Stimulated activated CD4-positive, alpha-beta T cell treated with anti-CD3 and anti-CD28 coated beads, Interleukin-12 subunit alpha, Interleukin-12 subunit beta, amount 100 ng/mL, for 48 hours (primary cell): ENCODE results near the gene SLC17A2.

ENCODE experiments used
- DNase-seq, 3 donors: peaks; one replicate each; pipeline ENCODE4 v3.0.0-alpha.2; 2020; ENCODE audit warnings: low read depth in 2 of 3, low spot score in 1 of 3

SLC17A2 gene

DNA sequence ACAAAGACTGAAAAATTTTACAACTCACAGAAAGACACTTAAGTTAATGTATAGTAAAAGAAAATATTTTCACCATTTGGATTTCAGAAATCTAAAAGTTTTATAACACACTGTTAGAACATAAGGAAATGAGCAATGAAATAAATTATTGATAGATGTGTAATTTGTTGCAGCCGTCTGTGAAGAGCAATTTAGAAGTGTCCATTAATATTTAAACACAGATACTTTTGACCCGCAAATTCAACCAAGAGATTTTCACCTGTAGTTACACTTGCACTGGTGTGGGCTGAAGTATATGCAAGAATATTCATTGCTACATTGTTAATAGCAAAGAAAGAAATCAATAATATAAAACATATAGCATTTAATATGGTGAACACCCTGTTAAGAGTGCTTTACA lies 41.9 kb downstream of the SLC17A2 start:
- no peak for DNase-seq

- DNase-seq, result no peak
Observed at GRCh38 chr6:25886066-25886465, 44.4 kb downstream of the SLC17A2 start.

- DNase-seq, result no peak
Observed at GRCh38 chr6:25883991-25884390, 46.5 kb downstream of the SLC17A2 start.

GRCh38 chr6:25883536-25883935 lies 47.0 kb downstream of the SLC17A2 start:
- no peak for DNase-seq

DNA sequence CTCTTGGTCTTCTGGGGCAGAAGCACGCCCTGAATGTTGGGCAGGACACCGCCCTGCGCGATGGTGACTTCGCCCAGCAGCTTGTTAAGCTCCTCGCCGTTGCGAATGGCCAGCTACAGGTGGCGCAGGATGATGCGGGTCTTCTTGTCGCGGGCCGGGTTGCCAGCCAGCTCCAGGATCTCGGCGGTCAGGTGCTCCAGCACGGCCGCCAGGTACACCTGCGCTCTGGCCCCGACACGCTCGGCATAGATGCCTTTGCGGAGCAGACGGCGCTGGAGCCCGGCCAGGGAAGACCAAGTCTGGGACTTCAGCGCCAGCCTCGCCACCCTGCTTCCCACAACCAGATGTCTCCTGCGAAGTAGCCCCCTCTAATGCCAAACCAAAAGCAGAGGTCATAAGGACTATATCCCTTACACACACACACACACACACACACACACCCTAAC lies 48.4 kb downstream of the SLC17A2 start:
- DNase-seq, result peak; percentile 4 to 30 (median 5)

DNA sequence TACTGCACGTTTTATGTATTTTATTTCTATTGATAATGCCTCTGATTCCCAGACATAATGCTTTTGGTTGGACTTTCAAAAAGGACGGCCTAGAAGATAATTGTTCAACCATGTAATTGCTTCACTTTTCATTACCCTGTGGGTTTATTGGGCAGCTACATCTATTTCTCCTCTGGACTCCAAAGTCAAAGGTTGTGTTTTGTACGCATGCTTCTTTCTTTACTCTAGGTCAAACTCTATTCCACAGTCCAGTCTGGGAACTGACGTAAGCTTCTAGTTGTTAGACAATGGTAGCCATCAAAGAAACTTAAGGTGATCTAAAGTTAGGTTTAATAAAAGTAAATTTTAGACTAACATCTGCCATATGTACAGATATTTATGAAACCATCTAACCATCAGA lies 49.9 kb downstream of the SLC17A2 start:
- DNase-seq, result no peak

GRCh38 chr6:25878721-25879322 lies 51.7 kb downstream of the SLC17A2 start:
- DNase-seq, result no peak

DNA sequence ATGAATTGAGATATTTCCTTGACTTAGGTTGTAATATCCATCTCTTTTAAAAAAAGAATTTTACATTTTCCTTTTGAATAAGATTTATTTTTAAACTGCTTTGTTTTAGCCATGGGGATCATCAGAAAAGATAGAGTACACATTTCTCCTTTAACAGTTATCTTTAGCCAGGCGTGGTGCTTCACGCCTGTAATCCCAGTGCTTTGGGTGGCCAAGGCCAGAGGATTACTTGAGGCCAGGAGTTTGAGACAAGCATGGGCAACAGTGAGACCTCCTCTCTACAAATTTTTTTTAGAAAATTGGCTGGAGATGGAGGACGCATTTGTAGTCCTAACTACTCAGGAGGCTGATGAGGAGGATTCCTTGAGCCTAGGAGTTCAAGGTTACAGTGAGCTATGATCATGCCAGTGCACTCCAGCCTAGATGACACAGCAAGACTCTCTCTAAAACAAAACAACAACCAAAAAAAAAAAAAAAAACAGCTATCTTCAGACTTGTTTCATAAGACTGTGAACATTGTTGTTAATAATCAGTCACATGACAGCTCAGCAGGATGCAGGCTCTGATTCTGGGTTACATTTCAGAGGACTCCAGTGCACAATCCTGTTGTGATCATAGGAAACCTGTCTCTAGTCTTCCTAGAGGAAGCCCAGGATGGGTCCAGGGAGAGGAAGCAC lies 54.4 kb downstream of the SLC17A2 start:
- DNase-seq, result no peak

- no peak for DNase-seq
Observed at GRCh38 chr6:25875563-25875905, 55.0 kb downstream of the SLC17A2 start.

DNA sequence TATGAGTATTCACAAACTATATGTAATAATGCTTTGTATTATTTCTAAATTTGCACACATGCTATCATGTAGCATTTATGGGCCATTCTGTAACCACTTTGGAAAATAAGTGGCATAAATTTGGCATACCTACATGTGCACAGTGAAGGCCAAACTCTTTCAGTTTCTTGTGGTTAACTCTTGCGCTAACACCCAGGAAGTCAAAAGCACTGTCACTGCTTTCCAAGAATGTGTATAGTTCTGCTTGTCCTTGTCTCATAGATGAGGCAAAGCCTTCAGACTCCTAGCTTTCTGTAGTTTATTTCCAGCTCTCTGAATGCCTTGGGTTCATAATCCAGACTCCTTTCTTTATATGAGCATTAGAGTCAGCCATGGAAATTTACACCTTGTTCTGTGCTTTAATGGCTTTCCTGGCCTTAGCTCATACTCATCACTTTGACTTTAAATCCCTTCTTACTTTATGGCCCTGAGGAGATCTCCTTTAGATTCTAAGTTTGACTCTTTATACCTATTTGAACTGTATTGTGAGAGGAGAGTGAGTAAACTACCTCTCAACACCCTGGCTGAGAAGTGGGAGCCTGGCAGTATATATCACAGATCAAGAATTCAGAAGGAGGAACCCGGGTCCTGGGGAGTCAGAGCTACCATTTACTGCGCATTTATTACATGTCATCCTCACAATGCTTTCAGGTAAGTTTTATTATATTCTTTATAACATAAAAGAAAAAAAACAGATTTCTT lies 55.5 kb downstream of the SLC17A2 start:
- no peak for DNase-seq

GRCh38 chr6:25874118-25874517 lies 56.4 kb downstream of the SLC17A2 start, which contains the start of gene SLC17A3:
Gene SLC17A3 (minus strand): TSS chr6:25874243. CDS start chr6:25868387, 5,856 bp downstream.
- no peak for DNase-seq

DNA sequence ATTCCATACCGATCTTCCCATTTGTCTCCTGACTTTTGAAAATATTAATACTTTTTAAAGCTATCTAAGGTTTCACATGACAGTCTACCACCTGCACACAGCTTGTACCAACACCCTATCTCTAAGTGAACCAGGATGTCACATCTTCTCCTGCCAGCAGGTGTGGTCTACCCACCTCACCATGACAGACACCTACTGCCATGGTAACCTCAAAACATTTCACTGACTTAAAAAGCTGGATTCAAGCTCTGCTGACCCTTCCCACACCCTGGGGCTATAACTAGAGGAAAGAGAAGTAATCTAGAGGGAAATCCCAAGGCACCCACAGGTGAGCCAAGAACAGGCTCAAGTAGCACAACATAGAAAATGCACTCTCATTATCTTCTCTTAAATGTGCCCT lies 57.7 kb downstream of the SLC17A2 start:
- no peak for DNase-seq

DNA sequence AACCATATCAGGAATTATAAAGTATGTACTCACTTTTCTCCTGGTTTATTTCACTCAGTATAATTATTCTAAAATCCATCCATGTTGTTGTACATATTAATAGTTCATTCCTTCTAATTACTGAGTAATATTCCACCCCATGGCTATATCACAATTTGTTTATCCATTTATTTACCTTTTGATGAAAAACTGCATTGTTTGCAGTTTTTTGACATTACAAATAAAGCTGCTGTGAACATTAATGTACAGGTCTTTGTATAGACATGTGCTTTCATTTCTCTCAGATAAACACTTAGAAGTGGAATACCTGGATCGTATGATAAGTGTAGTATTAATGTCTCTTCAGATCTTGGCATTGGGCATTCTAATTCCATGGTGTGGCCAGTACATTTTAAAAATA lies 60.7 kb downstream of the SLC17A2 start:
- DNase-seq, result no peak

DNA sequence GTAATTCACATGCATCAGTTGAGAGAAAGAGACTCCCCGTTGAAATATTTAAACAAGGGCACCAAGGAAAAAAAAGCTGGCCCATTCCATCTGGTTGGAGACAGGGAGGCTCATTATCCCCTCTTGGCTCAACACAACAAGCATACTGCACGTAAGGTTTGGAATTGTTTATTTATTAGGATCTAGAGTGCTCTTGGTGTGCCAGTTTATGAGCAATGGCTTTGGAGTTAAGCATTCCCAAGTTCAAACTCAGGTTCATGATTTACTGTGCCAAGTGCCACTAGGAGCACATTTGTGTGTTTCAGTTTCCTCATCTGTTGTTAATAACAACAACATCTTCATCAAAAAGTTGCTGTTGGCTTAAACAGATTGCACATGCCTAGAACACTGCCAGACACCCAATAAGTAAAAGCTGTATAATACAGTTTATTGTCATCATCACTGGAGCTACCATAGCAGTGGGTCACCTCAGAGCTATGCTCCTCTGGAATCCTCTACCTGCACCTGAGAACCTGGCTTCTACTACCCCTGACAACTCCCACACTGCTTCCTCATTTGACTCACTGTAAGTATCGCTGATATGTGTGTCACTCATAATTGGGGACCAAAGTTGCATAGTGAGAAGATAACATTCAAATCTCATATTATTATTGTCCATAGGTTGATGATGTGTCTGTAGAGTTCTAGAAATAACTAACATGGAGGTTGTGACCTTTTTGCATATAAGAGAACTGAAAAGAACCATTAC lies 61.9 kb downstream of the SLC17A2 start:
- no peak for DNase-seq

GRCh38 chr6:25866011-25866410 lies 64.5 kb downstream of the SLC17A2 start:
- no peak for DNase-seq

GRCh38 chr6:25863360-25863759 lies 67.1 kb downstream of the SLC17A2 start:
- DNase-seq, result no peak
